ENCODE measurements around the gene KRTAP3-1. TPM values are rescaled to one million over a fixed set of nuclear protein-coding genes. Genes with fewer than 3 reads are reported as not detected.

KRTAP3-1 gene
- total RNA-seq, 1 donor from 2014 or later: not detected

GRCh38 chr17:41013606-41014005 is 4.7 kb upstream of the KRTAP3-1 start:
- TF ChIP-seq CTCF (IDR thresholded peaks at IDR 0.05; ENCODE audit: partially characterized antibody, unreplicated experiment): no peak
- no peak for DNase-seq
- peaks cover 4% of the 10 kb centered on the region for H3K9me3 Mint-ChIP-seq (ENCODE audit: unreplicated experiment)
- H3K27me3 Mint-ChIP-seq (ENCODE audit: unreplicated experiment): peaks cover 7% of the 10 kb centered on the region
- H3K36me3 Mint-ChIP-seq (ENCODE audit: unreplicated experiment): no peaks in the 10 kb centered on the region
- no peak overlapping the region for H3K4me3 Mint-ChIP-seq (ENCODE audit: unreplicated experiment)
- peak overlapping the region; percentile 37 for H3K27ac Mint-ChIP-seq (ENCODE audit: unreplicated experiment)
- H3K4me1 Mint-ChIP-seq (ENCODE audit: low read depth, unreplicated experiment): peaks cover 14% of the 10 kb centered on the region

GRCh38 chr17:41013181-41013580 is 4.3 kb upstream of the KRTAP3-1 start:
- H3K4me3 Mint-ChIP-seq (ENCODE audit: unreplicated experiment): no peak overlapping the region
- H3K4me1 Mint-ChIP-seq (ENCODE audit: low read depth, unreplicated experiment): peaks cover 17% of the 10 kb centered on the region
- H3K27ac Mint-ChIP-seq (ENCODE audit: unreplicated experiment): no peak overlapping the region
- no peak for DNase-seq
- peaks cover 8% of the 10 kb centered on the region for H3K27me3 Mint-ChIP-seq (ENCODE audit: unreplicated experiment)
- no peaks in the 10 kb centered on the region for H3K36me3 Mint-ChIP-seq (ENCODE audit: unreplicated experiment)
- TF ChIP-seq CTCF (IDR thresholded peaks at IDR 0.05; ENCODE audit: partially characterized antibody, unreplicated experiment): no peak
- peaks cover 6% of the 10 kb centered on the region for H3K9me3 Mint-ChIP-seq (ENCODE audit: unreplicated experiment)

GRCh38 chr17:41012326-41013120 is 3.6 kb upstream of the KRTAP3-1 start:
- no peak for DNase-seq
- Mint-ChIP-seq H3K9me3 (ENCODE audit: unreplicated experiment) (peaks cover 6% of the 10 kb centered on the region), H3K4me3 (ENCODE audit: unreplicated experiment) (no peak overlapping the region), H3K4me1 (ENCODE audit: low read depth, unreplicated experiment) (peaks cover 17% of the 10 kb centered on the region), H3K27me3 (ENCODE audit: unreplicated experiment) (peaks cover 8% of the 10 kb centered on the region), H3K27ac (ENCODE audit: unreplicated experiment) (no peak overlapping the region), H3K36me3 (ENCODE audit: unreplicated experiment) (no peaks in the 10 kb centered on the region)
- no peak for TF ChIP-seq CTCF (IDR thresholded peaks at IDR 0.05; ENCODE audit: partially characterized antibody, unreplicated experiment)

- no peak overlapping the region for H3K27ac Mint-ChIP-seq (ENCODE audit: unreplicated experiment)
- no peak for DNase-seq
- H3K36me3 Mint-ChIP-seq (ENCODE audit: unreplicated experiment): no peaks in the 10 kb centered on the region
- peaks cover 6% of the 10 kb centered on the region for H3K9me3 Mint-ChIP-seq (ENCODE audit: unreplicated experiment)
- H3K27me3 Mint-ChIP-seq (ENCODE audit: unreplicated experiment): peaks cover 8% of the 10 kb centered on the region
- H3K4me1 Mint-ChIP-seq (ENCODE audit: low read depth, unreplicated experiment): peaks cover 17% of the 10 kb centered on the region
- no peak overlapping the region for H3K4me3 Mint-ChIP-seq (ENCODE audit: unreplicated experiment)
- no peak for TF ChIP-seq CTCF (IDR thresholded peaks at IDR 0.05; ENCODE audit: partially characterized antibody, unreplicated experiment)
These were observed 1.5 kb upstream of the KRTAP3-1 start for GRCh38 chr17:41010441-41010840.

GRCh38 chr17:41009936-41010335 is 1.0 kb upstream of the KRTAP3-1 start:
- Mint-ChIP-seq H3K9me3 (ENCODE audit: unreplicated experiment) (peaks cover 6% of the 10 kb centered on the region), H3K36me3 (ENCODE audit: unreplicated experiment) (no peaks in the 10 kb centered on the region), H3K27ac (ENCODE audit: unreplicated experiment) (no peak overlapping the region), H3K4me1 (ENCODE audit: low read depth, unreplicated experiment) (peaks cover 17% of the 10 kb centered on the region), H3K4me3 (ENCODE audit: unreplicated experiment) (no peak overlapping the region), H3K27me3 (ENCODE audit: unreplicated experiment) (peaks cover 8% of the 10 kb centered on the region)
- DNase-seq: no peak
- no peak for TF ChIP-seq CTCF (IDR thresholded peaks at IDR 0.05; ENCODE audit: partially characterized antibody, unreplicated experiment)
